PC-3 (cell line): Measurements from ENCODE around the gene RAP1GAP.

Experiments used
- CTCF ChIP-seq: fragments of 300-600 bp; sonication (generic); conservative IDR thresholded peaks from 2 replicates; pipeline ENCODE4 v1.5.1; 2017; ENCODE audit warnings: antibody characterized with exemption, low read depth, mild to moderate bottlenecking, low read length
- EZH2 ChIP-seq: fragments of 300-600 bp; sonication (generic); IDR thresholded peaks from one replicate; pipeline ENCODE4 v1.6.1; 2017; ENCODE audit warnings: antibody characterized with exemption, mild to moderate bottlenecking, low read length; ENCODE audit not compliant: unreplicated experiment

GRCh38 chr1:21562896-21563295 lies 106.3 kb downstream of the RAP1GAP start:
- TF ChIP-seq EZH2 (no peak), CTCF (no peak)
